ENCODE measurements around the gene CLEC7A.

The CLEC7A gene

GRCh38 chr12:10142976-10143589 is 13.1 kb upstream of the CLEC7A start:
- Histone ChIP-seq H3K27me3 (ENCODE audit: control insufficient read depth in 1 of 2, insufficient read depth in 2 of 2, low read length in 2 of 2) (no peaks in the 10 kb centered on the region), H3K36me3 (ENCODE audit: control insufficient read depth in 1 of 2, insufficient read depth in 2 of 2, low read length in 2 of 2) (no peaks in the 10 kb centered on the region), H3K4me3 (ENCODE audit: low read depth in 1 of 2, low read length in 2 of 2) (no peak overlapping the region), H3K9me3 (ENCODE audit: control insufficient read depth in 1 of 2, low read length in 2 of 2) (peaks cover 0 to 3% of the 10 kb centered on the region in 2 donors), H3K4me1 (ENCODE audit: control insufficient read depth in 1 of 2, insufficient read depth in 2 of 2, low read length in 2 of 2) (no peaks in the 10 kb centered on the region), H3K27ac (ENCODE audit: low read depth, low read length) (no peak overlapping the region), H3K9ac (ENCODE audit: low read depth in 1 of 2, low read length in 2 of 2) (no peak overlapping the region)

DNA sequence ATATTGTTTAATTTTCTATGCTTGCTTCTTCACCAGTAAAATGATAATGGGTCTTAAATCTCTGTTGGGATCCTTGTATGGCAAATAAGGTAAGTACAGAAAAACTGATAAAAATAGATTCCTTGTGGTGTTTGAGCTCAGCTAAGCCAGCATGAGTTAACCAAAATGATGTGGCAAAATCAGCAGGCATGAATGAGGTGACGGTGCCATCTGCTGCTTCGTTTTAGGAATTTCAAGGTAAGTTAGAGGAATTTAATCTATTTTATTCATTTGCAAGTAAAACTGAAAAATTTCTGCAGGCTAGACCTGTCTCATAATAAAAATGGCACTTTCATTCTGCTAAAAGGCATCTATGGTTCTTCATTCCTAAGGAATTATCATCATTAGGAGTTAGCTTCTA is 10.0 kb upstream of the CLEC7A start:
- Histone ChIP-seq H3K9me3 (ENCODE audit: control insufficient read depth in 1 of 2, low read length in 2 of 2) (no peaks in the 10 kb centered on the region), H3K4me3 (ENCODE audit: low read depth in 1 of 2, low read length in 2 of 2) (no peak overlapping the region), H3K27ac (ENCODE audit: low read depth, low read length) (no peak overlapping the region), H3K27me3 (ENCODE audit: control insufficient read depth in 1 of 2, insufficient read depth in 2 of 2, low read length in 2 of 2) (no peaks in the 10 kb centered on the region), H3K9ac (ENCODE audit: low read depth in 1 of 2, low read length in 2 of 2) (no peak overlapping the region), H3K36me3 (ENCODE audit: control insufficient read depth in 1 of 2, insufficient read depth in 2 of 2, low read length in 2 of 2) (no peaks in the 10 kb centered on the region), H3K4me1 (ENCODE audit: control insufficient read depth in 1 of 2, insufficient read depth in 2 of 2, low read length in 2 of 2) (no peaks in the 10 kb centered on the region)

DNA sequence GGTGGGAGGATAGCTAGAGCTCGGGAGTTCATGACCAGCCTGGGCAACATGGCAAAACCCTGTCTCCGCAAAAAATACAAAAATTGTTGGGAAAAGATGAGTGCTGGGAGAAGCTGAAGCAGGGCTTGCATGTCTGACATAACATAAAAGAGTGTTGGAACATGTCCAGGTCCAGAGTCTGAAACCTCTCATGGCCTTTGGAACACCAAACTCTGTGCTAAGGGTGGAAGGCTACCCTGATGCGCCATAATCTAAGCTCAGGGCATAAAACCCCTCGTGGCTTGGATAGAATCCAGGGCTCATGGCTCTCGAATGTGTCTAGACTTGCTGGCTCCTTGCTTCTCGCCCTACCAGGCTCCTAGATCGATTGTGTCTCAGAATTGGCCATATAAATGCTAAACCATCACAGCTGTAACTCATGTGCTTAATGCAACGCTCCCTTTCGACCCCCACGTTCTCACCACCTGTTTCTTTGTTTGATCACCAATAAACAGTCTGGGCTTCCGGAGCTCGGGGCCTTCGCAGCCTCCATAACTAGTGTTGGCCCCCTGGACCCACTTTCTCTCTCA is 6.7 kb upstream of the CLEC7A start:
- no peaks in the 10 kb centered on the region for H3K36me3 ChIP-seq (ENCODE audit: control insufficient read depth in 1 of 2, insufficient read depth in 2 of 2, low read length in 2 of 2)

GRCh38 chr12:10135126-10135525 is 5.1 kb upstream of the CLEC7A start:
- Histone ChIP-seq H3K27me3 (ENCODE audit: control insufficient read depth in 1 of 2, insufficient read depth in 2 of 2, low read length in 2 of 2) (no peaks in the 10 kb centered on the region), H3K4me1 (ENCODE audit: control insufficient read depth in 1 of 2, insufficient read depth in 2 of 2, low read length in 2 of 2) (no peaks in the 10 kb centered on the region), H3K36me3 (ENCODE audit: control insufficient read depth in 1 of 2, insufficient read depth in 2 of 2, low read length in 2 of 2) (no peaks in the 10 kb centered on the region), H3K4me3 (ENCODE audit: low read depth in 1 of 2, low read length in 2 of 2) (no peak overlapping the region), H3K9ac (ENCODE audit: low read depth in 1 of 2, low read length in 2 of 2) (no peak overlapping the region), H3K27ac (ENCODE audit: low read depth, low read length) (no peak overlapping the region), H3K9me3 (ENCODE audit: control insufficient read depth in 1 of 2, low read length in 2 of 2) (no peaks in the 10 kb centered on the region)

More for the DNA sequence above, 6.7 kb upstream of the CLEC7A start:
- no peaks in the 10 kb centered on the region for H3K9me3 ChIP-seq (ENCODE audit: control insufficient read depth in 1 of 2, low read length in 2 of 2)
- no peaks in the 10 kb centered on the region for H3K4me1 ChIP-seq (ENCODE audit: control insufficient read depth in 1 of 2, insufficient read depth in 2 of 2, low read length in 2 of 2)
- H3K9ac ChIP-seq (ENCODE audit: low read depth in 1 of 2, low read length in 2 of 2), result no peak overlapping the region
- H3K27me3 ChIP-seq (ENCODE audit: control insufficient read depth in 1 of 2, insufficient read depth in 2 of 2, low read length in 2 of 2), result no peaks in the 10 kb centered on the region
- no peak overlapping the region for H3K27ac ChIP-seq (ENCODE audit: low read depth, low read length)
- no peak overlapping the region for H3K4me3 ChIP-seq (ENCODE audit: low read depth in 1 of 2, low read length in 2 of 2)

- no peaks in the 10 kb centered on the region for H3K27me3 ChIP-seq (ENCODE audit: control insufficient read depth in 1 of 2, insufficient read depth in 2 of 2, low read length in 2 of 2)
- no peak overlapping the region for H3K27ac ChIP-seq (ENCODE audit: low read depth, low read length)
- no peaks in the 10 kb centered on the region for H3K36me3 ChIP-seq (ENCODE audit: control insufficient read depth in 1 of 2, insufficient read depth in 2 of 2, low read length in 2 of 2)
- H3K4me1 ChIP-seq (ENCODE audit: control insufficient read depth in 1 of 2, insufficient read depth in 2 of 2, low read length in 2 of 2), result no peaks in the 10 kb centered on the region
- H3K9ac ChIP-seq (ENCODE audit: low read depth in 1 of 2, low read length in 2 of 2), result no peak overlapping the region
- no peak overlapping the region for H3K4me3 ChIP-seq (ENCODE audit: low read depth in 1 of 2, low read length in 2 of 2)
- no peaks in the 10 kb centered on the region for H3K9me3 ChIP-seq (ENCODE audit: control insufficient read depth in 1 of 2, low read length in 2 of 2)
These were observed 2.9 kb upstream of the CLEC7A start for GRCh38 chr12:10132850-10133370.

- Histone ChIP-seq H3K9me3 (ENCODE audit: control insufficient read depth in 1 of 2, low read length in 2 of 2) (no peaks in the 10 kb centered on the region), H3K4me1 (ENCODE audit: control insufficient read depth in 1 of 2, insufficient read depth in 2 of 2, low read length in 2 of 2) (no peaks in the 10 kb centered on the region), H3K27ac (ENCODE audit: low read depth, low read length) (no peak overlapping the region), H3K9ac (ENCODE audit: low read depth in 1 of 2, low read length in 2 of 2) (no peak overlapping the region), H3K36me3 (ENCODE audit: control insufficient read depth in 1 of 2, insufficient read depth in 2 of 2, low read length in 2 of 2) (no peaks in the 10 kb centered on the region), H3K27me3 (ENCODE audit: control insufficient read depth in 1 of 2, insufficient read depth in 2 of 2, low read length in 2 of 2) (no peaks in the 10 kb centered on the region), H3K4me3 (ENCODE audit: low read depth in 1 of 2, low read length in 2 of 2) (no peak overlapping the region)
These were observed 1.2 kb upstream of the CLEC7A start for GRCh38 chr12:10131111-10131690.

DNA sequence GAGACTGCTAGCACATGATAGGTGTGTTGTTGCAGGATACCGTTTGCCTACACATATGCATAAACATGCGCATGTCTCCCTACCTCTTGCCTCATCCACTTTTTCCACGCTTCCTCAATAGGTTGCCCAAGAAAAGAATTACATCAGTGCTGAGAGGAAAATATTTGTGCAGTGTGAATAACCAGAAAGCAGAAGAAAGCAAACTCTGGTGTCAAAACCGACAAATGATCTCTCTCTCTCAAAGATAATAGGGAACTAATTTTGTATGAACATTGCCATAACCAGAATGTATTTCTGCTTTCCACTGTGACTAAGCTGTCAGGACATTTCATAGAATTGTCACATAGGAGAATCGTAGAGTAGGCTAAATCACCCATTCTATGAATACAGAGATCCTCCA is 1.3 kb downstream of the CLEC7A start:
- no peaks in the 10 kb centered on the region for H3K9me3 ChIP-seq (ENCODE audit: control insufficient read depth in 1 of 2, low read length in 2 of 2)
- no peak overlapping the region for H3K27ac ChIP-seq (ENCODE audit: low read depth, low read length)
- no peaks in the 10 kb centered on the region for H3K27me3 ChIP-seq (ENCODE audit: control insufficient read depth in 1 of 2, insufficient read depth in 2 of 2, low read length in 2 of 2)
- H3K36me3 ChIP-seq (ENCODE audit: control insufficient read depth in 1 of 2, insufficient read depth in 2 of 2, low read length in 2 of 2), result no peaks in the 10 kb centered on the region
- no peaks in the 10 kb centered on the region for H3K4me1 ChIP-seq (ENCODE audit: control insufficient read depth in 1 of 2, insufficient read depth in 2 of 2, low read length in 2 of 2)
- peak overlapping the region in 1 of 2 donors; percentile 21 for H3K4me3 ChIP-seq (ENCODE audit: low read depth in 1 of 2, low read length in 2 of 2)
- H3K9ac ChIP-seq (ENCODE audit: low read depth in 1 of 2, low read length in 2 of 2), result peak overlapping the region in 1 of 2 donors; percentile 48

- Histone ChIP-seq H3K36me3 (ENCODE audit: control insufficient read depth in 1 of 2, insufficient read depth in 2 of 2, low read length in 2 of 2) (no peaks in the 10 kb centered on the region), H3K9ac (ENCODE audit: low read depth in 1 of 2, low read length in 2 of 2) (no peak overlapping the region), H3K9me3 (ENCODE audit: control insufficient read depth in 1 of 2, low read length in 2 of 2) (no peaks in the 10 kb centered on the region), H3K4me3 (ENCODE audit: low read depth in 1 of 2, low read length in 2 of 2) (no peak overlapping the region), H3K27me3 (ENCODE audit: control insufficient read depth in 1 of 2, insufficient read depth in 2 of 2, low read length in 2 of 2) (no peaks in the 10 kb centered on the region), H3K4me1 (ENCODE audit: control insufficient read depth in 1 of 2, insufficient read depth in 2 of 2, low read length in 2 of 2) (no peaks in the 10 kb centered on the region), H3K27ac (ENCODE audit: low read depth, low read length) (no peak overlapping the region)
These were observed 3.6 kb downstream of the CLEC7A start for GRCh38 chr12:10126413-10126812.

DNA sequence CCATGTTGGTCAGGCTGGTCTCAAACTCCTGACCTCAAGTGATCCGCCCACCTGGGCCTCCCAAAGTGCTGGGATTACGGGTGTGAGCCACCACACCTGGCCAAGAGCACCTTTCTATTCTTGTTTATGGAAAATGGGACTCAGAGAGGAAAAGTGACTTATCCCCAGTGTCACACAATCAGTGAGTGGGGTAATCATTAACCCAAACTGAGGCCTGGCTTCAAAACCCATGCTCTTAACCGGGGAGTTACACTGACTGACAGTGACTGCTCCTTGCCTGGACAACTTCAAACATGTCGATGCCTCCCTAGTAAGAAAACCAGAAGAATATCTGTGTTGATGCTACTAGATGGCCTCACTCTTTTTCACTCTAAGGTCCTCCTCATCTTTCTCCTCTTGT is 7.3 kb downstream of the CLEC7A start:
- Histone ChIP-seq H3K27me3 (ENCODE audit: control insufficient read depth in 1 of 2, insufficient read depth in 2 of 2, low read length in 2 of 2) (no peaks in the 10 kb centered on the region), H3K9ac (ENCODE audit: low read depth in 1 of 2, low read length in 2 of 2) (no peak overlapping the region), H3K4me3 (ENCODE audit: low read depth in 1 of 2, low read length in 2 of 2) (no peak overlapping the region), H3K27ac (ENCODE audit: low read depth, low read length) (no peak overlapping the region), H3K4me1 (ENCODE audit: control insufficient read depth in 1 of 2, insufficient read depth in 2 of 2, low read length in 2 of 2) (no peaks in the 10 kb centered on the region), H3K9me3 (ENCODE audit: control insufficient read depth in 1 of 2, low read length in 2 of 2) (no peaks in the 10 kb centered on the region), H3K36me3 (ENCODE audit: control insufficient read depth in 1 of 2, insufficient read depth in 2 of 2, low read length in 2 of 2) (no peaks in the 10 kb centered on the region)

DNA sequence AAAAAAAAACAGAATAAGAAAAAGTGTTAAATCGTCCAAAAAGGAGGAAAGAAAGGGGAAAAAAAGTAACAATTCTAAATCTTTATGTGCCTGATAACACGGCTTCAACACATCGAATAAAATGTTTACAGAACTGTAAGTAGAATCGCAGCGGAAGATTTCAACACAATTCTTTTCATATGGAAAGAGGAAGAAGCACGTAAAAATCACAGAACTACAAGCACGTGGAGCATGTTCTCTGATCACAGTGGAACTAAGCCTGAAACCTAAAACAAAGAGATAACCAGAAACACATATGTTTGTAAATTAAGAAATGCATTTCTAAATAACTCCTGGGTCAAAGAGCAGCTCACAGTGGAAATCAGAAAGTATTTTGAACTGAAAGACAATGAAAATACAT is 8.7 kb downstream of the CLEC7A start:
- H3K27ac ChIP-seq (ENCODE audit: low read depth, low read length), result no peak overlapping the region
- H3K4me3 ChIP-seq (ENCODE audit: low read depth in 1 of 2, low read length in 2 of 2), result no peak overlapping the region
- no peaks in the 10 kb centered on the region for H3K36me3 ChIP-seq (ENCODE audit: control insufficient read depth in 1 of 2, insufficient read depth in 2 of 2, low read length in 2 of 2)
- H3K9me3 ChIP-seq (ENCODE audit: control insufficient read depth in 1 of 2, low read length in 2 of 2), result no peaks in the 10 kb centered on the region
- H3K27me3 ChIP-seq (ENCODE audit: control insufficient read depth in 1 of 2, insufficient read depth in 2 of 2, low read length in 2 of 2), result no peaks in the 10 kb centered on the region
- no peaks in the 10 kb centered on the region for H3K4me1 ChIP-seq (ENCODE audit: control insufficient read depth in 1 of 2, insufficient read depth in 2 of 2, low read length in 2 of 2)
- H3K9ac ChIP-seq (ENCODE audit: low read depth in 1 of 2, low read length in 2 of 2), result no peak overlapping the region

Data from duodenal mucosa (tissue), 2 donors.